ENCODE results near the gene IGFL2.
"Not testable (repeated sequence)": the region's sequence is repeated elsewhere in the genome, so short reads cannot be mapped to it uniquely, and the experiment has no call there.

The IGFL2 gene

DNA sequence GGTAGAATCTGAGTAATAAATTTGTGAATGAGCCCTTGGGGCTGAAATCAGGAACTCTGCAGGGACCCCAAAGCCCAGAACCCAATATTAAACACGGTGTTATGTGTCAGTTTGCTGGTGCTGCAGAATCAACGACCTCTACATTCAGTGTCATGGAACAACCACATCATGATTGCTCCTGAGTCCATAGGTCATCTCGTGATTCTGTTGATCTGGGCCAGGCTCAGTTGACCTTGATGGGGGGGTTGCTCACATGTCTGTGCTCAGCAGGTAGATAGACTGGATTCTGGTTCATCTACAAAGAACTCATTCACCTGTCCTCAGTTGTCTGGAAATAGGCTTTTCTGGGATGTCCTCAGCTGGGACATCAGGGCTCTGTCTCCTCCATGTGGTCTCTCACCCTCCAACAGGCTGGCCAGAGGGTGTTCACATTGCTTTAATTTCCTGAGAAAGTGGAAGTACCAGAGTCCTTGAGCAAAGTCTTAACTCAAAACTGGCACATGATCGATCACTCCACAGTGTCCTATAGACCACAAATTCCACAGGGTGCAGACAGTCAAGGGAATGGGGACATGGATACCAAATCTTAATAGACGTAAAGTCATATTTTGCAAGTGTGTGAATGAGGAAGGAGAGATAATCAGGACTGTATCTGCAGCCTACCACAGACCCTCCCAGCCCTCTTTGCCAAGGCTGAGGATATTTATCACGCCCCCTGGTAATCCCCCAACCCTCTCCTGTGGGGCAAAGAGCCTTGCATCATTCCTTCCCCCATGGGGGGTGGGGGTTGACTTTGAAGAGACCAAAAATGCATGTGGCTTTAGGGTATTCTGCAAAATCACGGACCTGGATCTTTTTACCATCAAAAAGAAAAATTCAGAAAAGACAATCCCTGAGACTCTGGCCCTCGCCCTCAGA lies 42.2 kb downstream of the IGFL2 start:
- no peaks in the 10 kb centered on the region for H3K9me3 Mint-ChIP-seq
- H3K4me1 Mint-ChIP-seq: peaks cover 5 to 7% of the 10 kb centered on the region in 2 donors
- no peaks in the 10 kb centered on the region for H3K36me3 Mint-ChIP-seq
- H3K27ac Mint-ChIP-seq: no peak overlapping the region
- no peak overlapping the region for H3K4me3 Mint-ChIP-seq
- peaks cover 34 to 45% of the 10 kb centered on the region in 2 donors for H3K27me3 Mint-ChIP-seq
- ATAC-seq (replicated peaks) (no peak), DNase-seq (no peak)

DNA sequence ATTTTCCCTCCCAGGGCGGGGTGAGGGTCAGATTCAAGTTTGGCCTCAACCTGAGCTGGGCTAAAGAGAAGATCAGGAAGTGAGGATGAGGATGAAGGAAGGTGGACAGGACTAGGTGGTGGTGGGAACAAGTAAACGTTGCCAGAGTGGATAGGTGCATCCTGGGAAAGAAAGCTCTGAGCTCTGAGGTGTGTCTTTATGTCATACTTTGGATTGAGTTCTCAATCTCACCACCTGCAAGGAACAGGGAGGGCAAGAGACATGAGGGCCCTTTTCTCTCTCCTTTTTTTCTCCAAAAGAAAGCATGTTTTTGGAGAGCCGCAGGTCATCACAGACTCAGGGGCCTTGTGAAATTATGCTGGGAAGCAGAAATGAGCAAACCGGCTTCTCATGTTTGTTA lies 43.3 kb downstream of the IGFL2 start:
- no peaks in the 10 kb centered on the region for H3K4me1 Mint-ChIP-seq
- H3K9me3 Mint-ChIP-seq: no peaks in the 10 kb centered on the region
- no peak overlapping the region for H3K27ac Mint-ChIP-seq
- peaks cover 44 to 57% of the 10 kb centered on the region in 2 donors for H3K27me3 Mint-ChIP-seq
- H3K4me3 Mint-ChIP-seq: no peak overlapping the region
- H3K36me3 Mint-ChIP-seq: no peaks in the 10 kb centered on the region
- ATAC-seq (replicated peaks) (no peak), DNase-seq (no peak)

DNA sequence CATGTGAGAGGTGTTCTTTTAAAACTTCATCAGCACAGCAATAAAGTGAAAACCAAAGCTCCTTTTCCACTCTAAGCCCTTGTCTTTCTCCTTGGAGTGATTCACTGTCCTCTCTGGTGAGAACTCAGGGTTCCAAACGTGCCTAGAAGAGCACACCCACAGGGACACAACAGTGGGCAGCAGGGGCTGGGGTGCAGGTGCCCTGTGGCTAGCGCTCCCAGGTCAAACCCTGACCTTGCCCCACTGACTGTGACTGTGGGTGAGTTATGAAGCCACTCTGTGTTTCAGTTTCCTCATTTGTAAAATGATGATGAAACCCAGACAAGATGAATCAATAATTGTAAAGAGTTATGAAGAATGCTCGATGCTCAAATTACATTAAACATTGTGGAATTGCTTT lies 43.9 kb downstream of the IGFL2 start:
- ATAC-seq (replicated peaks) (no peak), DNase-seq (no peak)
- peaks cover 50 to 63% of the 10 kb centered on the region in 2 donors for H3K27me3 Mint-ChIP-seq
- no peaks in the 10 kb centered on the region for H3K9me3 Mint-ChIP-seq
- H3K36me3 Mint-ChIP-seq: no peaks in the 10 kb centered on the region
- H3K4me3 Mint-ChIP-seq: no peak overlapping the region
- H3K27ac Mint-ChIP-seq: no peak overlapping the region
- no peaks in the 10 kb centered on the region for H3K4me1 Mint-ChIP-seq

DNA sequence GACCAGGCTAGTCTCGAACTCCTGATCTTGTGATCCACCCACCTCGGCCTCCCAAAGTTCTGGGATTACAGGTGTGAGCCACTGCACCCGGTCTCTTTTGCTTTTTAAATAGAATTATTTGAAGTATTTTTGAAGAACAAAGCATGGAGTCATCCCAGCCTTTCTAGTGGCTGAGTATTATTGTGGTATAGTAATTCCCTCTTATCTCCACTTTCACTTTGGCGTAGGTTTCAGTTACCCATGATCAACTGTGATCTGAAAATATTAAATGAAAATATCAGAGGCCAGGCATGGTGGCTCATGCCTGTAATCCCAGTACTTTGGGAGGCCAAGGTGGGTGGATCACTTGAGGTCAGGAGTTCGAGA lies 44.6 kb downstream of the IGFL2 start:
- ATAC-seq (replicated peaks); H3K4me3 Mint-ChIP-seq; H3K27ac Mint-ChIP-seq; H3K9me3 Mint-ChIP-seq; DNase-seq; H3K36me3 Mint-ChIP-seq; H3K4me1 Mint-ChIP-seq: not testable (repeated sequence)
- H3K27me3 Mint-ChIP-seq: peaks cover 56 to 69% of the 10 kb centered on the region in 2 donors

DNA sequence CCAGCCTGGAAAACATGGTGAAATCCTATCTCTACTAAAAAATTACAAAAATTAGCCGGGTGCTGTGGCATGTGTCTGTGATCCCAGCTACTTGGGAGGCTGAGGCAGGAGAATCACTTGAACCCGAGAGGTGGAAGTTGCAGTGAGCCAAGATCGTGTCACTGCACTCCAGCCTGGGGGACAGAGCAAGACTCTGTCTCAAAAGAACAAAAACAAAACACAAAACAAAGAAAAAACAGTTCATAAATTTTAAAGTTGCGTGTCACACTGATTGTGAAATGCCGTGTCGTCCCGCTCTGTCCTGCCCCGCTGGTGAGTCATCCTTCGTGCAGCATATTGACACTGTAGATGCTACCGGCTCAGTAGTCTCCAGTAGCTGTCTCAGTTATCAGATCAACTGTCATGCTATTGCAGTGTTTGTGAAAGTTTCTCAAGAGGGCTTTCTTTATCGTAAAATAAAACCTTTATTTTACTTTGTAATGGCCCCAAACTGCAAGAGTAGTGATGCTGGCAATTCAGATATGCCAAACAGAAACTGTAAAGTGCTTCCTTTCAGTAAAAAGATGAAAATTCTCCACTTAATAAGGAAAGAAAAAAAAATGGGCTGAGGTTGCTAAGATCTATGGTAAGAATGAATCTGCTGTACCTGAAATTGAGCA lies 45.1 kb downstream of the IGFL2 start:
- Mint-ChIP-seq H3K4me3 (no peak overlapping the region), H3K27ac (no peak overlapping the region), H3K4me1 (no peaks in the 10 kb centered on the region)

DNA sequence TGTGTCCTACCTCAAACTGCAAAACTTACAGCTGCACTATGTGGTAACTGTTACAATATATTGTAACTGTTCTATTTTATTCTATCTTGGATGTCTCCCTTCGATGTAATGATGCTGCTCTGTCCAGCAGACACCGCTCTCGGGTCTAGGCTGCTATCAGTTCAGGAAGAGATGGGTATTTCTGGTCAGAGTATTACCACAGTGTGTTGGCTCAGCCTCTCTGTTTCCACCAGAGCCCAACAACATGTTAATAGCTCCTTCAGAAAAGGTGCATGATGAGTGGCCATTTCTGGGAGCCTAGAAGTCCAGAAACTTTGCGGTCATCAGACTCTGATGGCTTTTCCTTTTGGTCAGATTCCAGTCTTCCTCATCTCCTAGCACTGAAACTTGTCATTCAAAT lies 45.6 kb downstream of the IGFL2 start:
- ATAC-seq (replicated peaks) (no peak), DNase-seq (no peak)
- no peaks in the 10 kb centered on the region for H3K36me3 Mint-ChIP-seq
- peaks cover 51 to 65% of the 10 kb centered on the region in 2 donors for H3K27me3 Mint-ChIP-seq
- H3K4me1 Mint-ChIP-seq: no peaks in the 10 kb centered on the region
- H3K27ac Mint-ChIP-seq: no peak overlapping the region
- no peak overlapping the region for H3K4me3 Mint-ChIP-seq
- no peaks in the 10 kb centered on the region for H3K9me3 Mint-ChIP-seq

More for the DNA sequence above, 45.1 kb downstream of the IGFL2 start:
- ATAC-seq (replicated peaks) (no peak), DNase-seq (no peak)
- no peaks in the 10 kb centered on the region for H3K9me3 Mint-ChIP-seq
- no peaks in the 10 kb centered on the region for H3K36me3 Mint-ChIP-seq
- H3K27me3 Mint-ChIP-seq: peaks cover 54 to 68% of the 10 kb centered on the region in 2 donors

DNA sequence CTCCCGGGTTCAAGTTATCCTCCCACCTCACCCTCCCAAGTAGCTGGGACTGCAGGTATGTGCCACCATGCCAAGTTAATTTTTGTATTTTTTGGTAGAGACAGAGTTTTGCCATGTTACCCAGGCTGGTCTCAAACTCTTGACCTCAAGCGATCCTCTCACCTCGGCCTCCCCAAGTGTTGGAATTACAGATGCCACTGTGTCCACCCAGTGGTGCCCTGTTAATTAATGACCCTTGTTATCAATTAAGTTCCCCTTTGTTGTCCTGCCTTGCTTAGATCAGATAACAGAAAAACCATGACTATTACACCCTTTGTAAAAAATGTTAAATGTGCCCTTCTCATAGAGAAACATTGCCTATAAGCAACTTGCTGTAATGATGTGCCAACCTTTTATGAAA lies 47.1 kb downstream of the IGFL2 start:
- Mint-ChIP-seq H3K9me3 (no peaks in the 10 kb centered on the region), H3K36me3 (no peaks in the 10 kb centered on the region), H3K27me3 (peaks cover 44 to 53% of the 10 kb centered on the region in 2 donors), H3K4me1 (no peaks in the 10 kb centered on the region), H3K27ac (no peak overlapping the region), H3K4me3 (no peak overlapping the region)
- DNase-seq (no peak), ATAC-seq (replicated peaks) (no peak)

DNA sequence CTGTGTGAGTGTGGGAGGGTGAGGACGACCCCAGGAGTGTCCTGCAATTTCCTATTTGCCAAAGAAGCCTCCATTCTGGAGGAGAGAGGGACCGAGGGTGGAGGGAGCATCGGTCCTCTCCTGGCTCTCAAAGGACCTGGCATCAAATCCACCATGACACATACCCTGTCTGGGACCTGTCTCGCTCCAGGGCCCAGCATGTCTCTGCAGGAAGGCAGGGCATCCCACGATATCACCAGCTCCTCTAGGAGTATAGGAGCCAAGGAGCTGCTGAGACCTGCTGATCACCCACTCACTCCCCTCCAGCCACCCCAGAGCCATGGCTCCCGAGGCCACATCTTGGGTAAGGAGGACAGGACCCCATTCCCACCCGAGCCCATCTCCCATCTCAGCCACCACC lies 47.9 kb downstream of the IGFL2 start:
- not testable (repeated sequence) for H3K4me3 Mint-ChIP-seq; DNase-seq; H3K27ac Mint-ChIP-seq; H3K9me3 Mint-ChIP-seq; ATAC-seq (replicated peaks); H3K4me1 Mint-ChIP-seq; H3K36me3 Mint-ChIP-seq
- H3K27me3 Mint-ChIP-seq: peaks cover 39 to 45% of the 10 kb centered on the region in 2 donors

DNA sequence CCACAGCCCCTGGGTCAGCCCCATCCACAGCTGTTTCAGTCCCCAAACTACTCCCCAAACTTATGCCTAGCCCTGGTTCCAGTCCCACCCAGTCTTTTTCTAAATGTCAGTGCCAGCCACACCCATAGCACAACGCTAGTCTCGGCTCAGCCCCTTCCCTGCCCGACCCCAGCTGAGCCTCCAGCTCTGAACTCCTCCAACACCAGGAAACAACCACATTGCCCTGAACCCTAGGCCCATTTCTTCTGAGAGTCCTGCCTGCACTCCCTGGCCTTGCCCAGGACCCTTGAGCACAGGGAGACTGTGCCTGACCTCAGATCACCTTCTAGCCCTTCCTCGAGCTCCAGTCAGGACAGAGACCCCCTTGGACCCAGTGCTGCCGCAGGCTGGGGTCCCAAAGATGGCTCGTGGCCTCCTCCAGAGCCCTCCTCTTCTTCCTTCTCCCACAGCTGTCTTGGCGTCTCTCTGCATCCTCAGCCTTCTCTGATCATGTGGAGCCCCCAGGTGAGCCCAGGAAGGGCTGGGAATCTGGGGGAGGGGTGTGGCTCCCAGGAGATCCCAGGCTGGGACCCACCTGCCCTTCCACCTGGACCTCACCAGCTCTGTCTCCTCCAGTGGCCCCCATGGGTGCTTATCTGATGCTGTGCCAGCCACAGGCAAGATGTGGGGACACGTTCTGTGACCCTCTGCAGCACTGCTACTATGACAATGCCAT lies 48.5 kb downstream of the IGFL2 start:
- H3K9me3 Mint-ChIP-seq: no peaks in the 10 kb centered on the region
- no peaks in the 10 kb centered on the region for H3K4me1 Mint-ChIP-seq
- H3K27ac Mint-ChIP-seq: no peak overlapping the region
- H3K36me3 Mint-ChIP-seq: no peaks in the 10 kb centered on the region
- no peak overlapping the region for H3K4me3 Mint-ChIP-seq
- H3K27me3 Mint-ChIP-seq: peaks cover 38 to 43% of the 10 kb centered on the region in 2 donors
- DNase-seq (no peak), ATAC-seq (replicated peaks) (no peak)

DNA sequence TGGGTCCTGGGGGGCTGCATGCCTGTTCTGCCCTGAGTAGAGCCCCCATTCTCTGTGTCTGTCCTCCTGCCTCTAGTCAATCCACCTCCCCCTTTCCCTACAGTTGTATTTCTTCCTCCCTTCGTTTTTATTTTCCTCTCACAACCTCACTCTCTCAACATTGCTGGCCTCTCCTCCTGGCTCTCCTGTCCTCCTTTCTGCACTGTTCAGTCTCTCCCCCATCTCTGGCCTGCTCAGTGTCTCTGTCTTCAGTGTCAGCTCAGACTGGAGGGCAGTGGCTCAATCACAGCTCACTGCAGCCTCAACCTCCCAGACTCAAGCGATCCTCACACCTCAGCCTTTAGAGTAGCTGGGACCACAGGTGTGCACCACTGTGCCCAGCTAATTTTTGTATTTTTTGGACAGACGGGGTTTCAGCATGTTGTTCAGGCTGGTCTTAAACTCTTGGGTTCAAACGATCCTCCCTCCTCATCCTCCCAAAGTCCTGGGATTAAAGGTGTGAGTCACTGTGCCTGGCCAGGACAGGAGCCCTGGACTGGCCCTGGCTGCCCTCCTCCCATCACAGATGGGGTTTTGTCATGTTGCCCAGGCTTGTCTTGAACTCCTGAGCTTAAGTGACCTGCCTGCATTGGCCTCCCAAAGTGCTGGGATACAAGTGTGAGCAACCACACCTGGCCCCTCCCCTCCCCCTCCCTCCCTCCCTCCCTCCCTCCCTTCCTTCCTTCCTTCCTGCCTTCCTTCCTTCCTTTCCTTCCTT lies 49.5 kb downstream of the IGFL2 start:
- no peak for DNase-seq
- Mint-ChIP-seq H3K27ac (no peak overlapping the region), H3K36me3 (no peaks in the 10 kb centered on the region), H3K4me3 (no peak overlapping the region), H3K9me3 (no peaks in the 10 kb centered on the region), H3K4me1 (no peaks in the 10 kb centered on the region), H3K27me3 (peaks cover 44 to 45% of the 10 kb centered on the region in 2 donors)
- ATAC-seq (replicated peaks): no peak

DNA sequence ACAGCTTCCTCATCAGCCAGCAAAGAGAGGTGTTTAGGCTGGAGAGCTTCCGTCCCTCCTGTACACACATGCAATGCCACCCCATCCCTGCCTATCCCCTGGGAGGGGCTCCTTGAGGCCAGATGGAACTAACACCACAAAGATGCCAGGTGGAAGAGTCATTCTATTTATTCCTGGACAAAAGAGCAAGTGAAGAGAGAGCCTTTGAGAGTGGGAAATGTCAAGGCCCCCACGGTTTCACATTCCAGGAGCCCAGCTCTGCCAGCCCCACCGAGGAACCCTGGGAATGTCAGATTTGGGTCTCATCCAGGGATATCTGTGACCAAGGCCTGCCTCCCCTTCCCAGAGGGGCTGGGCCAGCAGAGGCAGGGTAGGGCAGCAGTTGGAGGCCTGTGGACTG lies 50.7 kb downstream of the IGFL2 start:
- H3K9me3 Mint-ChIP-seq: no peaks in the 10 kb centered on the region
- DNase-seq (no peak), ATAC-seq (replicated peaks) (no peak)
- H3K27ac Mint-ChIP-seq: no peak overlapping the region
- no peak overlapping the region for H3K4me3 Mint-ChIP-seq
- H3K4me1 Mint-ChIP-seq: no peaks in the 10 kb centered on the region
- peaks cover 50 to 52% of the 10 kb centered on the region in 2 donors for H3K27me3 Mint-ChIP-seq
- no peaks in the 10 kb centered on the region for H3K36me3 Mint-ChIP-seq

DNA sequence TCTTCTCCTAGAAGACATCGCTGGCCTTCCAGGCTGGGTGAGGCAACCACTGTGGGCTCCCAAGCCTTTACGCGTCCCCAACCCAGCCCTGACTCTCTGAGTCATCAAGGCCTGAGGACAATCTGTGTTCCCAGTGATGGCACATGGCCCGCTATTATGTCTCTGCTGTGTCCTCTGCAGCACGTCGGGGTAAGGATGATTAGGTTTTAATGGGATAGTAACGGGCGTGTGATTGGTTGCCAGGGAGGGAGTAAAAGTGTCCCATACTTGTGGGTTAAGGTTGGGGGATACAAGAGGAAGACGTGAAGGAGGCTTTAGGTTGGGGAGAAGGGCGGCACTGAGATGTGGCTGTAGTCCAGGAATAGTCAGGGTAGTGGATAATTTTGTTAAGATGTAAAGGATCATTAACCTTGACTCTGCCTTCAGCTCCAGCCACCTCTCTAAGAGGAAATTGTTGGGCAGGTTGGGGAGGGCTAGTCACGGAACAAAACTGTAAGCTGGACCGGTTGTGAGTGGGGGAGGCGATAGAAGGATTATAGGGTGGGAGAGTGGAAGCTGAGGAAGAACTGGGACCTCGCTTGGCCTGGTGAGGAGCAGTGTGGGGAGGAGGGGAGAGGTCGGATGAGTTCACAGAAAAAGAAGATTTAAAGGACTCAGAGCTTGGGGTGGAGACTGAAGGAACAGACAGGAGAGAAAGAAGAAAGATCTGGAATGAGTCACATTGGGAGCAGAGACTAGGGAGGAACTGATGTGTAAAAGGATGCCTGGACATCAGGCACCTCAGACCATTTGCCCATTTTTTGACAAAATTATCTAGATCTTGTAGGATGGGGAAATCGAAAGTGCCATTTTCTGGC lies 53.6 kb downstream of the IGFL2 start:
- no peak overlapping the region for H3K27ac Mint-ChIP-seq
- H3K4me3 Mint-ChIP-seq: no peak overlapping the region
- ATAC-seq (replicated peaks): no peak
- H3K9me3 Mint-ChIP-seq: no peaks in the 10 kb centered on the region
- no peak for DNase-seq
- H3K27me3 Mint-ChIP-seq: peaks cover 34 to 36% of the 10 kb centered on the region in 2 donors
- no peaks in the 10 kb centered on the region for H3K36me3 Mint-ChIP-seq
- H3K4me1 Mint-ChIP-seq: no peaks in the 10 kb centered on the region

DNA sequence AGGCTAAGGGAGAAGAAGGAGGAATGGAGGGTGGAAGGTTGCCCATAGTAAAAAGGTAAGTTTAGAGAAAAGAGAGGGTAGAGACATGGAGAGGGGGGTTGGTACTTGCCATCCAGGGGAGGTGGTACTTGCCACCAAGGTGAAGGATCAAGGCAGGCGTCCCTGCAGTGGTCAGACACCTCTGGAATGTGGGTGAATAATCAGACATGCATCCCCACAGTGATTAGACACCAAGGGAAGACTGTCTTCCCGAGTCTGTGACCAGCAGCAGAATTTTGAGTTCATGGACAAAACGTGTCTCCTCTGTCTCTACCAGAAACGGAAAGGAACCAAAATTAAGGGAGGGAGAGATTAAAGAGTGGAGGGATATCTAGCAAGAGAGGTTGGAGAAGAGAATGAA lies 54.4 kb downstream of the IGFL2 start:
- ATAC-seq (replicated peaks): no peak
- H3K9me3 Mint-ChIP-seq: no peaks in the 10 kb centered on the region
- no peak overlapping the region for H3K4me3 Mint-ChIP-seq

More for the DNA sequence above, 54.4 kb downstream of the IGFL2 start:
- DNase-seq: no peak
- Mint-ChIP-seq H3K36me3 (no peaks in the 10 kb centered on the region), H3K27me3 (peaks cover 28 to 33% of the 10 kb centered on the region in 2 donors), H3K4me1 (no peaks in the 10 kb centered on the region), H3K27ac (no peak overlapping the region)
